GM12873 (cell line): ENCODE results near the gene OSBPL5.

Experiments
- CTCF ChIP-seq: IDR thresholded peaks from 2 replicates; pipeline ENCODE4 v1.5.1; 2012; ENCODE audit warnings: low read depth, mild to moderate bottlenecking, moderate library complexity, low read length, control low read depth; ENCODE audit not compliant: insufficient read depth; ENCODE audit errors: missing control alignments

The OSBPL5 gene

GRCh38 chr11:3051196-3052108 is 113.7 kb downstream of the OSBPL5 start:
- TF ChIP-seq CTCF, result peak; percentile 22

GRCh38 chr11:3050386-3051195 is 114.5 kb downstream of the OSBPL5 start:
- no peak for TF ChIP-seq CTCF

- peak; percentile 51 for TF ChIP-seq CTCF
These were observed 115.5 kb downstream of the OSBPL5 start for GRCh38 chr11:3049430-3050243.

GRCh38 chr11:3047637-3048036 is 117.5 kb downstream of the OSBPL5 start:
- no peak for TF ChIP-seq CTCF

- no peak for TF ChIP-seq CTCF
These were observed 118.5 kb downstream of the OSBPL5 start for GRCh38 chr11:3046641-3047040.

GRCh38 chr11:3046190-3046589 is 118.9 kb downstream of the OSBPL5 start:
- TF ChIP-seq CTCF, result peak; percentile 33
